Activated B cell treated with CpG ODN at 0.5 μM for 24 hours (primary cell): Measurements from ENCODE around the gene DTHD1. TPM values are rescaled to one million over a fixed set of nuclear protein-coding genes. Genes with fewer than 3 reads are reported as not detected.

Experiments
- ATAC-seq: fragments of 200-7000 bp; cut with Tn5 transposase; one replicate; pipeline ENCODE4 v1.10.0; 2021; ENCODE audit warnings: low read depth, mild to moderate bottlenecking, moderate library complexity
- CTCF ChIA-PET: fragments of 350-600 bp; sonication (Branson Sonifier 250); formaldehyde crosslinking; loops from one replicate; lab custom pipeline; 2021; ENCODE audit warnings: antibody characterized with exemption; lab: Charles Lee
- POLR2A ChIA-PET: fragments of 350-600 bp; sonication (Branson Sonifier 250); formaldehyde crosslinking; loops from one replicate; lab custom pipeline; 2021; ENCODE audit warnings: antibody characterized with exemption; lab: Charles Lee
- DNase-seq: peaks from one replicate; pipeline ENCODE4 v3.0.0; 2022
- H3K27ac Mint-ChIP-seq: one replicate; pipeline ENCODE4 v1.8.0; 2020; ENCODE audit warnings: mixed read lengths
- H3K27me3 Mint-ChIP-seq: one replicate; pipeline ENCODE4 v1.8.0; 2021; ENCODE audit warnings: mixed read lengths
- H3K36me3 Mint-ChIP-seq: one replicate; pipeline ENCODE4 v1.8.0; 2021; ENCODE audit warnings: low read depth, mixed read lengths
- H3K4me1 Mint-ChIP-seq: one replicate; pipeline ENCODE4 v1.8.0; 2021; ENCODE audit warnings: mixed read lengths
- H3K4me3 Mint-ChIP-seq: one replicate; pipeline ENCODE4 v1.8.0; 2020; ENCODE audit warnings: mild to moderate bottlenecking, mixed read lengths
- H3K9me3 Mint-ChIP-seq: one replicate; pipeline ENCODE4 v1.8.0; 2020; ENCODE audit warnings: mixed read lengths
- intact Hi-C: fragments of 100-400 bp; cut with micrococcal nuclease; formaldehyde crosslinking; loops from one replicate; pipeline ENCODE4 v1.15.1; 2024
- total RNA-seq: library from RNA; stranded (reverse); gene quantifications from 2 replicates; pipeline ENCODE4 v1.2.3, GENCODE V29; 2022
- TF ChIP-seq, protein P1 (sequence below): fragments of 200-600 bp; IDR thresholded peaks from one replicate; pipeline ENCODE4 v1.8.0; 2022; ENCODE audit warnings: antibody characterized with exemption, mild to moderate bottlenecking

DTHD1 gene
- total RNA-seq, 1 donor from 2014 or later = not detected

DNA sequence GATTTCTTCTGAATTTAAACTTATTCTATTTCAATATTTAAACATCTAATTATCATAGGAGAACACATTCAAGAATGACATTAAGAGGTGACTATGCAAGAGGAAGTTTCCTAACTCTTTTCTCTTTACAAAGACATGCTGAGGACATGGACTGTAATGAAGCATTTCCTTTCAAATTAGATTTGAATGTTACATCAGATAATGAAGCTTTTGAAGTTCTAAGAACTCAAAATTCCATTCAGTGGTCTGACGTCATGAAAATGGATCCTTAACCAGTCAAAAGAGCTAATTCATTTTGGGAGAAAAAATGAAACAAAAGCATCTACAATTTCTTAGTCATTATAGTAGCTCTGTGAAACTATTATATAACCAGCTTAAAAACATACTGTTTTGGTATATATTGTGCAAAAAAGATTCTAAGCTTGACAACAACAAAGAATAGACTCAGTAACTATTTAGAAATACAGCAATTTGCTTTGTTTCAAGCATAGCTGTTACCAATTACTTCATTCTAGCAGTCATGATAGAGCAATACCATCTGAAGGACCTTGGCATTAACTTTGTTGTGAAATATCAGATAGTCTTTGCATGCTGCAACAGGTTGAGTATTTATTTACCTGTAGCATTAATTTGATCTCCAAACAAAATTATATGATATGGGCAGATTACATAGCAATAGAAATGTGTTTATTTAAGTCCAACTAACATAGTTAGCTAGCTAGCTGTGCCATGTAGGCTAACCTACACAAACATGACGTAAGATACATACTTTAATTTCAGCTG lies 13.7 kb upstream of the DTHD1 start:
- no peaks in the 10 kb centered on the region for H3K9me3 Mint-ChIP-seq
- H3K27ac Mint-ChIP-seq = no peak overlapping the region
- H3K27me3 Mint-ChIP-seq = no peaks in the 10 kb centered on the region
- intact Hi-C loops = loop anchor here (2.0 kb wide), 1 partner anchor 17 kb away; no protein-coding TSS in a partner anchor
- no peak for ATAC-seq
- peaks cover 5% of the 10 kb centered on the region for H3K4me1 Mint-ChIP-seq
- no peak overlapping the region for H3K4me3 Mint-ChIP-seq
- no peaks in the 10 kb centered on the region for H3K36me3 Mint-ChIP-seq
- ChIA-PET CTCF (no interaction called here), POLR2A (interaction anchor here (0.9 to 1.7 kb wide), 2 partner anchors 17 to 24 kb away, joined by 3 to 4 read pairs; partner anchors contain the start of gene ARAP2)
- TF ChIP-seq, protein P1, sequence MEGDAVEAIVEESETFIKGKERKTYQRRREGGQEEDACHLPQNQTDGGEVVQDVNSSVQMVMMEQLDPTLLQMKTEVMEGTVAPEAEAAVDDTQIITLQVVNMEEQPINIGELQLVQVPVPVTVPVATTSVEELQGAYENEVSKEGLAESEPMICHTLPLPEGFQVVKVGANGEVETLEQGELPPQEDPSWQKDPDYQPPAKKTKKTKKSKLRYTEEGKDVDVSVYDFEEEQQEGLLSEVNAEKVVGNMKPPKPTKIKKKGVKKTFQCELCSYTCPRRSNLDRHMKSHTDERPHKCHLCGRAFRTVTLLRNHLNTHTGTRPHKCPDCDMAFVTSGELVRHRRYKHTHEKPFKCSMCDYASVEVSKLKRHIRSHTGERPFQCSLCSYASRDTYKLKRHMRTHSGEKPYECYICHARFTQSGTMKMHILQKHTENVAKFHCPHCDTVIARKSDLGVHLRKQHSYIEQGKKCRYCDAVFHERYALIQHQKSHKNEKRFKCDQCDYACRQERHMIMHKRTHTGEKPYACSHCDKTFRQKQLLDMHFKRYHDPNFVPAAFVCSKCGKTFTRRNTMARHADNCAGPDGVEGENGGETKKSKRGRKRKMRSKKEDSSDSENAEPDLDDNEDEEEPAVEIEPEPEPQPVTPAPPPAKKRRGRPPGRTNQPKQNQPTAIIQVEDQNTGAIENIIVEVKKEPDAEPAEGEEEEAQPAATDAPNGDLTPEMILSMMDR = no peak
- no peak for DNase-seq

- CTCF ChIA-PET = no interaction called here
- Mint-ChIP-seq H3K36me3 (no peaks in the 10 kb centered on the region), H3K4me1 (peaks cover 5% of the 10 kb centered on the region), H3K27me3 (no peaks in the 10 kb centered on the region), H3K9me3 (no peaks in the 10 kb centered on the region), H3K27ac (no peak overlapping the region), H3K4me3 (no peak overlapping the region)
- DNase-seq (no peak), ATAC-seq (peak; percentile 42)
- intact Hi-C loops = loop anchor here (2.0 kb wide), 1 partner anchor 16 kb away; no protein-coding TSS in a partner anchor
- POLR2A ChIA-PET = interaction anchor here (1.7 kb wide), 1 partner anchor 25 kb away, joined by 4 read pairs; the partner anchor contains the start of gene ARAP2
- TF ChIP-seq, protein P1 = no peak
These were observed 12.3 kb upstream of the DTHD1 start for GRCh38 chr4:36269101-36269500.

DNA sequence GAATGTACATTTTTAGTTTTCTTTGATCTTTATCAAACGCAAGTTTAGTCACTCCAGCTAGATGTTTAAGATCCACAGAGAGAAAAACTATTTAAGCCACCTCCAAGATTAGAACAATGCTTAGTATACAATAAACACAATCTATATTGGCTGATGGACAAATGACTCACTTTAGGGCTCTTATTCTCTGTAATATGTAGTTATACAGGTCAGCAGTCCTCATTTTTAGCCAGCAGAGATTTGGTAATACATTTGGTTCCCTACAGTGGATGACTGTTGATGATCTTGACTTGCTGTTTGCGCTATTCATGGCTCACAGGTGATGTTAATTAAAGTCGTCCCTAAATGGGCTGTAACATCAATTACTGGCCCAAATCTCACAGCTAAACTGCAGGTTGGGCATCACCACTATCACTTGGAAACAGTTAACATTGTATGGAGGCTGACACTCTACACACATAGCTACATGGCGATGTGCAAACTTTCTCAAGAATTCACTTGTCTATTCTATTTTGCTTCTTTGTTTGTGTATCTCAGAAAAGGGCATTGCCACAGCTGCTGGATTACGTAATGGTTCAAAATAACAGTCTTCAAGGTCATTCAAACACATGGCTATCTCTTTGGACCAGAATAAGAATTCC lies 11.8 kb upstream of the DTHD1 start:
- no peaks in the 10 kb centered on the region for H3K36me3 Mint-ChIP-seq
- TF ChIP-seq, protein P1 = no peak
- no peak overlapping the region for H3K4me3 Mint-ChIP-seq
- POLR2A ChIA-PET = no interaction called here
- no peaks in the 10 kb centered on the region for H3K27me3 Mint-ChIP-seq
- H3K4me1 Mint-ChIP-seq = peaks cover 5% of the 10 kb centered on the region
- intact Hi-C loops = loop anchor here (2.0 kb wide), 1 partner anchor 15 kb away; no protein-coding TSS in a partner anchor
- H3K9me3 Mint-ChIP-seq = no peaks in the 10 kb centered on the region
- DNase-seq = no peak
- CTCF ChIA-PET = no interaction called here
- H3K27ac Mint-ChIP-seq = no peak overlapping the region
- ATAC-seq = no peak

- Mint-ChIP-seq H3K36me3 (no peaks in the 10 kb centered on the region), H3K4me3 (no peak overlapping the region), H3K27me3 (no peaks in the 10 kb centered on the region), H3K27ac (no peak overlapping the region), H3K4me1 (peaks cover 2% of the 10 kb centered on the region), H3K9me3 (no peaks in the 10 kb centered on the region)
- DNase-seq = no peak
- no peak for ATAC-seq
- intact Hi-C loops = no loop called here
- POLR2A ChIA-PET = no interaction called here
- CTCF ChIA-PET = no interaction called here
- TF ChIP-seq, protein P1 = no peak
These were observed 8.1 kb upstream of the DTHD1 start for GRCh38 chr4:36273276-36273675.

DNA sequence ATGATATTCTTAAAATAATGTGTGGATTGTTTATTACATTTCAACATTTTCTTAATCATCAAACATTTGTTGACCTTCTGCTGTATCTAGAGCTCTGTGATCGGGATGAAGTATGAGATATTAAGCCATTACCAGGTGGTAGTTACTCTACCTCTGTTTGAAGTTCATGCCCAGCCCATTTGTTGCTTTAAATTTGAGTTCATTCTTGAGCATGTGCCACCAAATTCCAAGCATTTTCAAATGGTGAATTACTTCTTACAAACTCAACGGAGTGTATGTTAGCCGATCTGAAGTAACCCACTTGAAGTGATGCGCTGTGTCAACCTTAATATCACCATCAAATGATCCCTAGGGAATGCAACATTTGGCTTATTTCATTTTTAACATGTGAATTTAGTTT lies 7.3 kb upstream of the DTHD1 start:
- POLR2A ChIA-PET = no interaction called here

More for the DNA sequence above, 7.3 kb upstream of the DTHD1 start:
- Mint-ChIP-seq H3K27me3 (no peaks in the 10 kb centered on the region), H3K4me1 (peaks cover 2% of the 10 kb centered on the region), H3K9me3 (no peaks in the 10 kb centered on the region), H3K27ac (no peak overlapping the region), H3K36me3 (no peaks in the 10 kb centered on the region), H3K4me3 (no peak overlapping the region)
- ATAC-seq (no peak), DNase-seq (no peak)
- CTCF ChIA-PET = no interaction called here
- intact Hi-C loops = no loop called here
- TF ChIP-seq, protein P1 = no peak
